HG02610 (cell line): Measurements from ENCODE around the gene SERINC1.
"Not testable (repeated sequence)": the region's sequence is repeated elsewhere in the genome, so short reads cannot be mapped to it uniquely, and the experiment has no call there.

Source experiments
- ATAC-seq: cut with Tn5 transposase; IDR thresholded peaks from one replicate; pipeline ENCODE4 v1.9.1; 2021; ENCODE audit warnings: mild to moderate bottlenecking, moderate library complexity; ENCODE audit not compliant: unreplicated experiment

SERINC1 gene

GRCh38 chr6:122471107-122472021 is at the start of gene SERINC1:
TSS of gene SERINC1 (minus strand) at chr6:122471807. CDS start at chr6:122471737, 70 bp downstream.
- peak; percentile 100 for ATAC-seq

GRCh38 chr6:122511193-122511924 is 39.8 kb upstream of the SERINC1 start:
- no peak for ATAC-seq

- not testable (repeated sequence) for ATAC-seq
Observed at GRCh38 chr6:122505170-122505569, 33.6 kb upstream of the SERINC1 start.

GRCh38 chr6:122501475-122501874 is 29.9 kb upstream of the SERINC1 start:
- ATAC-seq = no peak

- ATAC-seq = peak; percentile 66
Observed at GRCh38 chr6:122495612-122496011, 24.0 kb upstream of the SERINC1 start.

- no peak for ATAC-seq
Observed at GRCh38 chr6:122494665-122495272, 23.2 kb upstream of the SERINC1 start.

- ATAC-seq = peak; percentile 94
Observed at GRCh38 chr6:122491919-122492555, 20.4 kb upstream of the SERINC1 start.

- ATAC-seq = no peak
Observed at GRCh38 chr6:122490607-122491006, 19.0 kb upstream of the SERINC1 start.

GRCh38 chr6:122484760-122485159 is 13.2 kb upstream of the SERINC1 start:
- peak; percentile 84 for ATAC-seq

GRCh38 chr6:122482750-122483080 is 11.1 kb upstream of the SERINC1 start:
- no peak for ATAC-seq

GRCh38 chr6:122476131-122476530 is 4.5 kb upstream of the SERINC1 start:
- ATAC-seq = no peak

GRCh38 chr6:122472022-122472340 is 374 bp upstream of the SERINC1 start:
- ATAC-seq = peak; percentile 47

- ATAC-seq = no peak
Observed at GRCh38 chr6:122461885-122462284, 9.7 kb downstream of the SERINC1 start.

GRCh38 chr6:122459865-122460416 is 11.7 kb downstream of the SERINC1 start:
- not testable (repeated sequence) for ATAC-seq

GRCh38 chr6:122459240-122459639 is 12.4 kb downstream of the SERINC1 start:
- no peak for ATAC-seq

- no peak for ATAC-seq
Observed at GRCh38 chr6:122458087-122458486, 13.5 kb downstream of the SERINC1 start.

- ATAC-seq = not testable (repeated sequence)
Observed at GRCh38 chr6:122455116-122455515, 16.5 kb downstream of the SERINC1 start.

- ATAC-seq = no peak
Observed at GRCh38 chr6:122454673-122455072, 16.9 kb downstream of the SERINC1 start.

- no peak for ATAC-seq
Observed at GRCh38 chr6:122452509-122452908, 19.1 kb downstream of the SERINC1 start.

GRCh38 chr6:122449069-122449468 is 22.5 kb downstream of the SERINC1 start:
- ATAC-seq = peak; percentile 68

- ATAC-seq = no peak
Observed at GRCh38 chr6:122445274-122445673, 26.3 kb downstream of the SERINC1 start.
